Measurements from ENCODE around the gene BCL10.

The BCL10 gene

GRCh38 chr1:85267313-85267712, 9.1 kb downstream of the BCL10 start:
- no peak overlapping the region for H2AFZ ChIP-seq (ENCODE audit: low read length)
- H3K18ac ChIP-seq (ENCODE audit: low read length): no peak overlapping the region
- H3K27me3 ChIP-seq (ENCODE audit: control insufficient read depth in 3 of 3, insufficient read depth in 3 of 3, low read depth in 1 of 3, low read length in 3 of 3): no peaks in the 10 kb centered on the region
- H3K23ac ChIP-seq (ENCODE audit: low read depth, low read length, poor library complexity): no peak overlapping the region
- no peak overlapping the region for H4K91ac ChIP-seq (ENCODE audit: low read depth, low read length, poor library complexity)
- no peaks in the 10 kb centered on the region for H3K4me1 ChIP-seq (ENCODE audit: control insufficient read depth in 2 of 2, insufficient read depth in 1 of 2, low read depth in 1 of 2, low read length in 2 of 2)
- H3K14ac ChIP-seq (ENCODE audit: low read length): no peak overlapping the region
- no peak overlapping the region for H3K4me3 ChIP-seq (ENCODE audit: low read length in 2 of 2)
- no peak overlapping the region for H3K9ac ChIP-seq (ENCODE audit: low read depth, low read length, poor library complexity)
- peaks cover 8 to 78% of the 10 kb centered on the region in 2 donors for H3K36me3 ChIP-seq (replicated peaks in 1 of 2; ENCODE audit: control insufficient read depth in 2 of 2, insufficient read depth in 2 of 2, low read length in 2 of 2)
- H2BK120ac ChIP-seq (ENCODE audit: low read depth, low read length): no peak overlapping the region
- no peak for DNase-seq (ENCODE audit: low spot score)
- H4K8ac ChIP-seq (ENCODE audit: low read depth, low read length): no peak overlapping the region
- H2BK12ac ChIP-seq (ENCODE audit: low read length): no peak overlapping the region
- WGBS, 2 donors (ENCODE audit: extremely low coverage in 2 of 2, insufficient read length in 2 of 2, insufficient replicate concordance in 1 of 2): no CpG with 5 or more reads among the region's 2 CpGs
- H3K9me3 ChIP-seq (replicated peaks in 1 of 2; ENCODE audit: control insufficient read depth in 2 of 2, insufficient read depth in 1 of 2, low read depth in 1 of 2, low read length in 2 of 2): no peaks in the 10 kb centered on the region
- H3K27ac ChIP-seq (replicated peaks; ENCODE audit: low read length): no peak overlapping the region
- H3K4ac ChIP-seq (ENCODE audit: low read length): no peak overlapping the region
- H2AK5ac ChIP-seq (ENCODE audit: low read depth, low read length): no peak overlapping the region
- no peak overlapping the region for H2BK5ac ChIP-seq (ENCODE audit: low read length)
- no peak overlapping the region for H2BK15ac ChIP-seq (ENCODE audit: low read length)
- H3K4me2 ChIP-seq (ENCODE audit: insufficient read depth, low read length, poor library complexity, severe bottlenecking): no peak overlapping the region
- H3K79me1 ChIP-seq (ENCODE audit: low read depth, low read length): no peaks in the 10 kb centered on the region

GRCh38 chr1:85264150-85264549, 12.3 kb downstream of the BCL10 start:
- no peak for DNase-seq (ENCODE audit: low spot score)
- peaks cover 0 to 3% of the 10 kb centered on the region in 2 donors for H3K4me1 ChIP-seq (ENCODE audit: control insufficient read depth in 2 of 2, insufficient read depth in 1 of 2, low read depth in 1 of 2, low read length in 2 of 2)
- no peak overlapping the region for H2BK120ac ChIP-seq (ENCODE audit: low read depth, low read length)
- H3K4me3 ChIP-seq (ENCODE audit: low read length in 2 of 2): no peak overlapping the region
- no peak overlapping the region for H2AK5ac ChIP-seq (ENCODE audit: low read depth, low read length)
- WGBS, 2 donors (ENCODE audit: extremely low coverage in 2 of 2, insufficient read length in 2 of 2, insufficient replicate concordance in 1 of 2): no CpG with 5 or more reads among the region's 2 CpGs
- no peak overlapping the region for H4K91ac ChIP-seq (ENCODE audit: low read depth, low read length, poor library complexity)
- H3K4me2 ChIP-seq (ENCODE audit: insufficient read depth, low read length, poor library complexity, severe bottlenecking): no peak overlapping the region
- no peaks in the 10 kb centered on the region for H3K27me3 ChIP-seq (ENCODE audit: control insufficient read depth in 3 of 3, insufficient read depth in 3 of 3, low read depth in 1 of 3, low read length in 3 of 3)
- H2BK5ac ChIP-seq (ENCODE audit: low read length): no peak overlapping the region
- no peak overlapping the region for H3K27ac ChIP-seq (replicated peaks; ENCODE audit: low read length)
- H4K8ac ChIP-seq (ENCODE audit: low read depth, low read length): no peak overlapping the region
- no peak overlapping the region for H2BK15ac ChIP-seq (ENCODE audit: low read length)
- H3K9ac ChIP-seq (ENCODE audit: low read depth, low read length, poor library complexity): no peak overlapping the region
- no peak overlapping the region for H3K4ac ChIP-seq (ENCODE audit: low read length)
- peaks cover 8 to 49% of the 10 kb centered on the region in 2 donors for H3K36me3 ChIP-seq (replicated peaks in 1 of 2; ENCODE audit: control insufficient read depth in 2 of 2, insufficient read depth in 2 of 2, low read length in 2 of 2)
- H3K14ac ChIP-seq (ENCODE audit: low read length): no peak overlapping the region
- peaks cover 2% of the 10 kb centered on the region for H3K79me1 ChIP-seq (ENCODE audit: low read depth, low read length)
- peaks cover 2 to 5% of the 10 kb centered on the region in 2 donors for H3K9me3 ChIP-seq (replicated peaks in 1 of 2; ENCODE audit: control insufficient read depth in 2 of 2, insufficient read depth in 1 of 2, low read depth in 1 of 2, low read length in 2 of 2)
- no peak overlapping the region for H3K23ac ChIP-seq (ENCODE audit: low read depth, low read length, poor library complexity)
- no peak overlapping the region for H3K18ac ChIP-seq (ENCODE audit: low read length)
- no peak overlapping the region for H2AFZ ChIP-seq (ENCODE audit: low read length)
- no peak overlapping the region for H2BK12ac ChIP-seq (ENCODE audit: low read length)

GRCh38 chr1:85262985-85263384, 13.4 kb downstream of the BCL10 start:
- no peak overlapping the region for H2BK15ac ChIP-seq (ENCODE audit: low read length)
- H4K8ac ChIP-seq (ENCODE audit: low read depth, low read length): no peak overlapping the region
- no peak overlapping the region for H2BK5ac ChIP-seq (ENCODE audit: low read length)
- H4K91ac ChIP-seq (ENCODE audit: low read depth, low read length, poor library complexity): no peak overlapping the region
- peaks cover 2 to 5% of the 10 kb centered on the region in 2 donors for H3K9me3 ChIP-seq (replicated peaks in 1 of 2; ENCODE audit: control insufficient read depth in 2 of 2, insufficient read depth in 1 of 2, low read depth in 1 of 2, low read length in 2 of 2)
- H3K36me3 ChIP-seq (replicated peaks in 1 of 2; ENCODE audit: control insufficient read depth in 2 of 2, insufficient read depth in 2 of 2, low read length in 2 of 2): peaks cover 8 to 48% of the 10 kb centered on the region in 2 donors
- no peak overlapping the region for H3K9ac ChIP-seq (ENCODE audit: low read depth, low read length, poor library complexity)
- H2BK12ac ChIP-seq (ENCODE audit: low read length): no peak overlapping the region
- H3K27me3 ChIP-seq (ENCODE audit: control insufficient read depth in 3 of 3, insufficient read depth in 3 of 3, low read depth in 1 of 3, low read length in 3 of 3): no peaks in the 10 kb centered on the region
- H3K79me1 ChIP-seq (ENCODE audit: low read depth, low read length): peaks cover 5% of the 10 kb centered on the region
- no peak overlapping the region for H2AK5ac ChIP-seq (ENCODE audit: low read depth, low read length)
- H3K23ac ChIP-seq (ENCODE audit: low read depth, low read length, poor library complexity): no peak overlapping the region
- no peak overlapping the region for H3K14ac ChIP-seq (ENCODE audit: low read length)
- peaks cover 4 to 8% of the 10 kb centered on the region in 2 donors for H3K4me1 ChIP-seq (ENCODE audit: control insufficient read depth in 2 of 2, insufficient read depth in 1 of 2, low read depth in 1 of 2, low read length in 2 of 2)
- no peak overlapping the region for H3K4me2 ChIP-seq (ENCODE audit: insufficient read depth, low read length, poor library complexity, severe bottlenecking)
- H3K27ac ChIP-seq (replicated peaks; ENCODE audit: low read length): no peak overlapping the region
- DNase-seq (ENCODE audit: low spot score): no peak
- no peak overlapping the region for H3K4ac ChIP-seq (ENCODE audit: low read length)
- H3K18ac ChIP-seq (ENCODE audit: low read length): no peak overlapping the region
- no peak overlapping the region for H2BK120ac ChIP-seq (ENCODE audit: low read depth, low read length)
- no peak overlapping the region for H3K4me3 ChIP-seq (ENCODE audit: low read length in 2 of 2)
- H2AFZ ChIP-seq (ENCODE audit: low read length): no peak overlapping the region

- no peak for DNase-seq (ENCODE audit: low spot score)
- Histone ChIP-seq H3K79me1 (ENCODE audit: low read depth, low read length) (peaks cover 5% of the 10 kb centered on the region), H2AK5ac (ENCODE audit: low read depth, low read length) (no peak overlapping the region), H3K27me3 (ENCODE audit: control insufficient read depth in 3 of 3, insufficient read depth in 3 of 3, low read depth in 1 of 3, low read length in 3 of 3) (no peaks in the 10 kb centered on the region), H3K4me2 (ENCODE audit: insufficient read depth, low read length, poor library complexity, severe bottlenecking) (no peak overlapping the region), H4K8ac (ENCODE audit: low read depth, low read length) (no peak overlapping the region), H3K4ac (ENCODE audit: low read length) (no peak overlapping the region), H2BK12ac (ENCODE audit: low read length) (no peak overlapping the region), H3K4me3 (ENCODE audit: low read length in 2 of 2) (peak overlapping the region in 1 of 2 donors; percentile 95), H3K4me1 (ENCODE audit: control insufficient read depth in 2 of 2, insufficient read depth in 1 of 2, low read depth in 1 of 2, low read length in 2 of 2) (peaks cover 4 to 11% of the 10 kb centered on the region in 2 donors), H2AFZ (ENCODE audit: low read length) (peak overlapping the region; percentile 95), H3K27ac (replicated peaks; ENCODE audit: low read length) (no peak overlapping the region), H3K23ac (ENCODE audit: low read depth, low read length, poor library complexity) (no peak overlapping the region), H3K9ac (ENCODE audit: low read depth, low read length, poor library complexity) (no peak overlapping the region), H3K18ac (ENCODE audit: low read length) (no peak overlapping the region), H3K14ac (ENCODE audit: low read length) (no peak overlapping the region), H2BK15ac (ENCODE audit: low read length) (no peak overlapping the region), H4K91ac (ENCODE audit: low read depth, low read length, poor library complexity) (no peak overlapping the region), H2BK120ac (ENCODE audit: low read depth, low read length) (no peak overlapping the region), H2BK5ac (ENCODE audit: low read length) (no peak overlapping the region), H3K36me3 (replicated peaks in 1 of 2; ENCODE audit: control insufficient read depth in 2 of 2, insufficient read depth in 2 of 2, low read length in 2 of 2) (peaks cover 2 to 49% of the 10 kb centered on the region in 2 donors), H3K9me3 (replicated peaks in 1 of 2; ENCODE audit: control insufficient read depth in 2 of 2, insufficient read depth in 1 of 2, low read depth in 1 of 2, low read length in 2 of 2) (peaks cover 2 to 5% of the 10 kb centered on the region in 2 donors)
- no CpG with 5 or more reads among the region's 7 CpGs for WGBS, 2 donors (ENCODE audit: extremely low coverage in 2 of 2, insufficient read length in 2 of 2, insufficient replicate concordance in 1 of 2)
These were observed 16.5 kb downstream of the BCL10 start for GRCh38 chr1:85259912-85260274.

Data from neuronal stem cell (in vitro differentiated cells).